AG08395 (cell line): ENCODE results near the gene PCDH15.

ENCODE experiments used
- DNase-seq: peaks from one replicate; pipeline ENCODE4 v3.0.0; 2012; ENCODE audit warnings: mixed read lengths, low spot score

Gene PCDH15

DNA sequence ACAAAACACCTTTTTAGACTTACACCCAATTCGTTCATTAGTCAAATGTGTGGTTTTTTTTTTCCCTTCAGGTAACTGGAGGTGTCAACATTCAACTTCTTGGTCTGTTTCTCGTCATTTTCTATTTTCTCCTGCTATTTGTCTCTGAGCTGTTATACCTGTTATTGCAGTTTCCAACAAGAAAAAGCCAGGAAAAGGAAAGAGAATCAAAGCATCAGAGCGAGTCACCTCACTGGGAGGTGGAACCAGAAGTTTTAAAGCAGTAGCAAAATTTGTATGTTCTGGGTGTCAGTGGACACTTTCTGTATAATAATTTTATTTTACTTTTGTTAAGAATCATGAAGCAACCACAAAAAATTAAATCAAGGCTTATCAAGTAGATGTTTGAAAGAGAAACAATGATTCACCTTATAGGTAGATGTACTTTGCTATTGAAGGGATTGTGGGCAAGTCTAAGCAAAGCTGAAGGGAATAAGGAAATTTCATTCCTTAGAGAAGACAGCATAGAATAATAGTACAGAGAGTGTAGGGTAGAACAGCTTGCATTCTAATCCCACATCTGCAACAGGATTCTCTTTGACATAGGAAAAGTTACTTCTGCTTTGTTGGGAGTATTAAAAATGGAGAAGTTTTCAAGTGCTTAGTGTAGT lies 675.8 kb downstream of the PCDH15 start:
- DNase-seq = no peak

DNA sequence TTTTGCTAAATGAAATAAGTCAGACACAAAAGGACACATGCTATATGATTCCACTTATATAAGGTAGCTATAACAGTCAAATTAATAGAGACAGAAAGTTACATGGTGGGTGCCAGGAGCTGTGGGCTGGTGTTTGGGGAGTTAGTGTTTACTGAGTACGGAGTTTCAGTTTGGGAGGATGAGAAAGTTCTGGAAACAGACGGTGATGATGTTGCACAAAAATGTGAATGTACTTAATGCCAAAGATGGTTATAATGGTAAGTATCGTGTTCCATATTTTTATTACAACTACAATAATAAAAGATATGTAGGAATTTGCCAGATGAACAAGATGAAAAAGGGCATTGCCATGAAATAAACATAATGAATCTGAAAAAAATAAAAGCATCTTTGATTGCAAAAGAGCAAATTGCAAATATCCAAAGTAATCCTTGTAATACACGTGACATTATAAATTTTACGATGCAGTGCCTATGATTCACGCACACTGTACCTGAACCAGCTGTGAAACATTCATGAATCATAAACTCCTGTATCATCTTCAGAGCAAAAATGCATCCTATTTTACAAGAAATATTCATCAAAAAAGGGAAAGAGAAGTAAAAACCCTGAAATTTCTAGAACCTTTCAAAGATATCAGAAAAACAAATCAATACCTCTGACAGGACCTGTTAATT lies 676.7 kb downstream of the PCDH15 start:
- DNase-seq = no peak

DNA sequence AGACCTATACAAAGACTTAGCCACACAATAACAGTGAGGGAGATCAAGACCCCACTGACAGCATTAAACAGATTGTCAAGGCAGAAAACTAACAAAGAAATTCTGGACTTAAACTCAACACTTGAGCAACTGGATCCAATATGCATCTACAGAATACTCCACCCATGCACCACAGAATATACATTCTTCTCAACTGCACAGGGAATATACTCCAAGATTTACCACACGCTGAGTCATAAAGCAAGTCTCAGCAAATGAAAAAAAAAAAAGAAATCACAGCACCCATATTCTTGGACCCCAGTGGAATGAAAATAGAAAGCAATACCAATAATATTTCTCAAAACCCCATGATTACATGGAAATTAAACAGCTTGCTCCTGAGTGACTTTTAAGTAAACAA lies 680.2 kb downstream of the PCDH15 start:
- DNase-seq = no peak

DNA sequence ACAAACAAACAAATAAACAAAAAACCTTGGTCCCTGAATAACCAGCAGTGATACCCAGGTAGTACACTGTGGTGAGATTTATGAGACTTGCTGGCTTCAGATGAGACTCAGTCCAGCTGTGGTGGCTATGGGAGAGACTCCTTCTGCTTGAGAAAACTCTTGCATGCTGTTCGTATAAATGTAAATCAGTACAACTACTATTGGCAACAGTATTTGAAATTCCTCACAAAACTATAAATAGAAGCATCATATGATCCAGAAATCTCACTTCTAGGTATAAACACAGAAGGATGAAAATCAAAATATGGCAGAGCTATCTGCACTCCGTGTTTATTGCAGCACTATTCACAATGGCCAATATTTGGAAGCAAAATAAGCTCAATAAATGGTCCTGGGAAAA lies 692.1 kb downstream of the PCDH15 start:
- DNase-seq = no peak

DNA sequence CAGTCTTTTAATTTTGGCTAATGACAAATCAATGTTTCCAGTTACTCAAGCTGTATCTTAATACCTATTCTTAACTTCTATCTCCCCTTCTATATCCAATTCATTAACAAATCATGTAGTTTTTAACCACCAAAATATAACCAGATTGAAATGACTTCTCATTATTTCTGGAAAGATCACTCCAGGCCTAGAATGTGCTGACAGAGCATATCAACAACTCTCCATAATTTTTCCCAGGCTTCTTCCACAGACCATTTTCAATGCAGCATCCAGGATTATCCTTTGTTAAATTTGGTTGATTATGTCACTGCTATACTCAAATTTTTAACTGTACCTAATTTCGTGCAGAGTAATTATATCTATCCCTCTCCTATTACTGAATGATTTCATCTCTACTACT lies 704.1 kb downstream of the PCDH15 start:
- DNase-seq = no peak

DNA sequence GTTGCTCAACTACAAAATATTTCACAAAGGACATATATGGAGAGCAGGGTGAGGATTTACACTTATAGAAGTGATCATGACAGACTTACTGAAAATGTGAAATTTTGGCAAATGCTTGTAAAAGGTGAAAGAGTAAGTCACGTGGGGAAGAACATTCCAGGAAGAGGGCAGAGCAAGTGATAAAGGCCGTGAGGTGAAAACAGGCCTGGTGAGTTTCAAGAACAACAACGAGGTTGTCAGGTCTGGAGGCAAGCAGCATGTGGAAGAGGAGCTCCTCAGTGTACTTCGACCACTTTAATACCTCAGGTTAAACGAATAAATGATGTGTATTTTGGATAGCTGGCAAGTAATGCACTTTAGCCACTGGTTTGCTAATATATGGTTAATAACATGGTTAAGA lies 706.7 kb downstream of the PCDH15 start:
- no peak for DNase-seq

DNA sequence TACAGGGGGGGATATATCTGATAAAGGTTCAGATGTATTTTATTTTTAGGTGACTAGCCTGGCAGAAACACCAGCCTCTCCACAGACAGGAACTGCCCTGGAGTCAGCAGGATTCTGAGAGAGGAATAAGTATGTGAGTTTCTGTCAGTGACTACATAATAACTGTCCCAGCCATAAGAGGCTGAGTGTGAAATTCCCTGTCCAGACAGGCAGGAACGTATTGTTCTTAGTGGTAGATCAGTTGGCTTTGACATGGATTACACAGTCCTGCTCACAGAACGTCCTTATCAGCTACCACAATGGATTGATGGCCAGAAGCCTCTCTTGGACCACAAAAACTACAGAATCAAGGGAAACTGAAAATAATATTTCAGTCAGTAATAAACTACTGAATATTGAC lies 709.8 kb downstream of the PCDH15 start:
- DNase-seq = no peak

DNA sequence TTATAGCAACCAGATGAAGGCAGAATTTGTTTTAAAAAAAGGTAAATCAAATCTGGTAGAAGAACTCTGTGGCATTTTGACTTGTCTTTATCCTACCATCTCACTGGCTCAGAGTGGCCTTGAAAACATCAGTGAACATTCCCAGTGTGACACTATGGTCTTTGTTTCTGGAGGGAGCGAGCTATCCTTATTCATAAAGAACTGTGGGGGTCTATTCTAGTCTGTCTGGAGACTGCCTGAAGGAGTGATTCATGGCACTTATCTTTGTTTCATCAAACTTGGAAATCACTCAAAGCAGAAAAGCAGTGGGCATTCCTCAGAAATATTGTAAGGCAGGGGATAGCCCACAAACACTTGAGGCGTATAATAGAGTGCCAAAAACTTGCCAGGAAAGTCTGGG lies 719.1 kb downstream of the PCDH15 start:
- DNase-seq = no peak

DNA sequence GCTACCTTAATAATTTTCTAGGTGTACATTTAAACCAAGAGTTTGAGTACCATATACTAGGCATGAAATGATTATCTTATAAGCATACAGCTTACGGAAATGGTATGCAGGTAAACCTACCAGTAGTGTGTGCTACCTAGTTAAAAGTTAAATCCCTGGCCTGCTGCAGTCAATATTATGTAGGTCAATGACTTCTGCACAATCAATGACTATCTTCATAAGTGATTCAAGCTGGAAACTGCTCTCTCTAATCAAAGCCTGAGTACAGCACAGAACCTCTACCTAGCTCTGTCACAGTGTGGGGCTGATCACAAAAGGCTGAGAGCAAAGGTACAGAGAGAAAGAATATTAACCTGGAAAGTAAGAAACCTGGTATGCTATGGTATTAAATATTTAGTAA lies 733.7 kb downstream of the PCDH15 start:
- no peak for DNase-seq

DNA sequence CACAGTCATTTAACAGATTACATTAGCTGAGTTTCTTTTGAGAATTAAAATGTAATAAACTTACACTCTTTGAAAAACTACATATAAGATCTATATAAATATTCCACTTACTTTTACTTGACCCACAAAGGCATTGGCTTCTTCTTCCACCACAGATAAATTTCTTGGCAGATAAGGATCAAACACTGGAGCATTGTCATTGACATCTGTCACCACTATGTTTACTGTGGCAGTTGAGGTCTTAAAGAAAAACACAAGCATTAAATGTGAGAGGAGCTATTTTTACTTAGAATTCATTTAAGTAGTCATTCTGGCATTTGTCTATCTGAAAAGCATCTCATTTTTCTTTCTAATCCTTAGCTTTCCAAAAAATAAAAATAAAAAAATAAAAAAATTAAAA lies 734.4 kb downstream of the PCDH15 start:
- no peak for DNase-seq

DNA sequence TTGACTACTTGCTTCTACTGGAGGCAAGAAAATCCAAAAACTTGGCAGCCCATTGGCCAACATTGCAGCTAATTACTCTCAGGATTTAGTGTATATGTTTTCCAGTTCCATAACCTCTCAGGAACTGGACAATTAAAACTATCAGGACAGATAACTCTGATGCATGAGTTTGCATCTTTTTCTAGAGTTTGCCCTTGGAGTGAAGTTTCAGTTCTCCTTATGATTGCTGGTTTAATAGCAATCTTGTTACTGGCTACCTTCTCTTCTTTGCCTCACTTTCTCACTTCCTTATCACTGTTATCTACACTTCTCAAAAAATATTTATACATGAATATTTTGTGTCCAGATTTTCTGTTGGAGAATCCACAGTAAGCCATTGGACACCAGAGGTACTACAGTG lies 735.9 kb downstream of the PCDH15 start:
- no peak for DNase-seq

DNA sequence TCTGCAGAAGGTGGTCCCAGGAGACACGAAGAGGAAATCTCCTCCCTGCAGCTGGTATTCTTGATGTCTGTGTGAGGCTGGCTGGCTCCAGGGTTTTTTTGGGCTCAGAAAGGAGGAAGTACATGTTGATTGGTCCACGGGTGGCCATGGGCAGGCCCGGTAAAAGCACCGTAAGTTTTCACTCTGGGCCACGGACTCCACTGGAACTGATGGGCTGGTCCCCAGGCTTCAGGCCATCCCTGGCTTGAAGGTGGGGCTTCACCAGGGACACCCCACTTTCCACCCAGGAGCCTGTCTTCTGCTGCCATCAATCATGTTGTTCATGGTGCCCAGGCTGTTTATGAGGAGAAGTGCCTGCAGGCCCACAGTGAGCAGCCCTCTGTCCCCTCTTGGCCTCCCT lies 736.8 kb downstream of the PCDH15 start:
- no peak for DNase-seq

DNA sequence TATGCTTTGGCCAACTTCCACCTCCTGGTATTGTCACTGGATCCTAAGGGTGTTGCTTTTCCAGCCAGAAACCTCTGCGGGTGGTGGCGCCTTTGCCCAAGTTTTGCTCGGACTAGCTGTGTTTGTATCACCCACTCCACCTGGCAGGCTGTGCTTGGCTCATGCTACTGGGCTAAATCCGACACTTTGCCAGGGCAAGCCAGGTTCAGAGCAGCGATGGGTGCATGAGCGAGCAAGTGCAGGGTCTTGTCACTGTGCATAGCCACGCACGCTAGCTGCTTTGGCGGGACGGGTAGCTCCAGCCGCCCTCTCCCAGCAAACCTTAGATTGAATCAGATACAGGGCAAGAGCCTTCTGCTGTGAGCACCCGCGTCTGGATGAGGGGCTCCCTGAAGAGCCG lies 737.5 kb downstream of the PCDH15 start:
- no peak for DNase-seq

DNA sequence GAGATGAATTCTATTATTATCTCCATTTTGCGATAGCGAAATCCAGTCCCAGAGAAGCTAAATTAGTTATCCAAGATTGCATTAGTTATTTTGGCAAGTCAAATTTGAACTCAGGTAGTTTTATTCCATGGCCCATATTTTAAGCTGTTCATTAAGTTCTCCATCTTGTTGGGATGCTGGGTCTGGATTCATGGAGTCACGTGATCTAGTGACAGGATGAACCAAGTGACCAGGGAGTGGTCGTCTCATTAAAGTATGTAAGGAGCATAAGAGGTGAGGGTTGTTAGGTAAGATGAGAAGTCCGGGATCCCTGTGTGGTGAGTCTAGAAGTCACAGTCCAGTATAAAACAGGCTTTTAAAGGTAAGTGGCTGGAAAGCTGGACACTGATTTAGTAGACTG lies 740.5 kb downstream of the PCDH15 start:
- no peak for DNase-seq

DNA sequence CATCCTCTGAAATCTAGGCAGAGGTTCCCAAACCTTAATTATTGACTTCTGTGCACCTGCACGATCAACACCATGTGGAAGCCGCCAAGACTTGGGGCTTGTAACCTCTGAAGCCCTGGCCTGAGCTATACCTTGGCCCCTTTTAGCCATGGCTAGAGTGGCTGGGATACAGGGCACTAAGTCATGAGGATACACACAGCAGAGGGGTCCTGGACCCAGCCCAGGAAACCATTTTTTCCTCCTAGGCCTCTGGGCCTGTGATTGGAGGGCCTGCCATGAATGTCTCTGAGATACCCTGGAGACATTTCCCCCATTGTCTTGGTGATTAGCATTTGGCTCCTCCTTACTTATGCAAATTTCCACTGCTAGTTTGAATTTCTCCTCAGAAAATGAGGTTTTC lies 743.7 kb downstream of the PCDH15 start:
- no peak for DNase-seq

DNA sequence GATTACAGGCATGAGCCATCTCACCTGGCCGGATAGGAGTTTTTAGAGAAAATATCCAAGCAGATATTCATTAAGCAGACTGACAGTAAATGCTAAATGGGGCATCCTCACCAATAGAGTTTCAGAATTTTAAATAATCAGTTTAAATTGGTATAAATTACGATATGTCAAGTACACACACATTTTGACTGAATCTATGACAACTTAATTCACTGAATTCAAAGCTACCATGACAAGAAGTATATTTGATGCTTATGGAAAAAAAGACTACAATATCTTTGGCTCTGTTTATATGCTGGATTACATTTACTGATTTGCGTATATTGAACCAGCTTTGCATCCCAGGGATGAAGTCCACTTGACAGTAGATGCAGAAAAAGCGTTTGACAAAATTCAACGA lies 774.7 kb downstream of the PCDH15 start:
- DNase-seq = no peak

DNA sequence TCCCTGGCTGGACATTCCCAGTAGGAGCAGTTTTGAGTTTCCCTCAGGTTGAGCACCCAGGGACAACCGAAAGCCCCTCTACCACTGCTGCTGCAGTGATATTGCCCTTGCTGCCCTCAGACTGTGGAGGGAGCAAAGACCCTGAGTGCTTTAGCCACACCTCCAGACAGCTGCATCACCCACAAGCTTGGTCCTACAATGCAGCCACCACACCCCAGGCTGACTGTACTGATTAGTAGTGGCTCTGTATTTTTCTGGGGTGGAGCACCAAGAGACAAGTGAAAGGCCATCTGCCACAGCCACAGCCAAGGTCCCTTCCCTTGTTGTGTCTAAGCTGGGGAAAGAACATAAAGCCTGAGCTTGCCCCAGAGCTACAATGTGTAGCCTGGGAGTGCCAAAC lies 789.9 kb downstream of the PCDH15 start:
- DNase-seq = no peak

DNA sequence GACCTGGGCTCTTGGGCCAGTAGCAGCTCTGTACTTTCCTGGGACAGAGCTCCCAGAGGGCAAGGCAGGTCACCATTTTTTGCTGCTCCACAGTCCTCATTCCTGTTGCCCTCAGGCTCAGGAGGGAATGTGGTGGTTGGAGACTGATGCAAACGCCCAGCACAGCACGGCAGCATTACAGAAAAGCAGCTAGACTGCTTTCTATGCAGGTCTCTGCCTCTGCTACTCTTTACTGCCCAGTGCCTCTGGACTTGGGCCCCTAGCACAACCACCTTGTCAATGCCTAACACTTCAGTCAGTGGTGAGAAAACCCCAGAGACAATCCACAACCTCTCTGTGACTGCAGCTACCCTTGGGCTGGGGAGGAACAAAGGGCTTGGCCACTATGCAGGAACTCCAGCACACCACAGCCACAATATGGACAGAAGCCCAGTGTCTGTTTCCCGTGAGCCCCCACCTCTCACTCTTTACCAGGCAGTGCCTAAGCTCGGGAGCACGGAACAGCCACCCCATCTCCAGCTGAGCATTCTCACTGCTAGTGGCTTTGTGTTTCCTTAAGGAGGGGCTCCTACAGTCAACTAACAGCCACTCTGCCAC lies 790.6 kb downstream of the PCDH15 start:
- DNase-seq = no peak

DNA sequence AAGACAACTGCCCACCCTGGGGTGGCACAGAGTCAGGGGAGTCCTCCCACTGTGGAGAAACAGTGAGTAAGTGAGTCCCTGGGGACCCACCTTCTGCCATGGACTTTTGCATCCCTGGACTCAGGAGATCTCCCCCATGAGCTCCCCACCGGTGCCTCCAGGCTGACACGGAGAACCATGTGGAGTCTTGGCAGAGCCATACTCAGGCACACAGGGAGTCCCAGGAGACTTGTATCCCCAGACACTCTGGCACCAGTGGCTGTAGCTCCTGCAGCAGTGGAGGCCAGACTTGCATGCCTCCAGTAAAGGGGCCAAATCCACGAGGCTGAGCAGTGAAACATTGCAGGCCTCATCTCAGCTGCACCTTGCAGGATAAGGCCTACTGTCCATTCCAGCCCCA lies 791.4 kb downstream of the PCDH15 start:
- no peak for DNase-seq

DNA sequence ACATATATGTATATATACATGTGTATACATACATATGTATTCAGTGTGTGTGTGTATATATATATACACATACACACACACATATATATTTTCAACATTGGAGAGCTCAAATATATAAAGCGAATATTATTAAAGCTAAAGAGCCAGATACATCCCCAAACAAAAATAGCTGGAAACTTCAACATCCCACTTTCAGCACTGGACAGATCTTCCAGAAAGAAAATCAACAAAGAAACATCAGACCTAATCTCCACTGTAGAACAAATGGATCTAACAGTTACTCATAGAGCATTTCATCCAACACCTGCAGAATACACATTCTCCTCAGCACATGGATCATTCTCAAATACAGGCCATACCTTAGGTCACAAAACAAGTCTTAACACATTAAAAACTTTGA lies 799.0 kb downstream of the PCDH15 start:
- no peak for DNase-seq

DNA sequence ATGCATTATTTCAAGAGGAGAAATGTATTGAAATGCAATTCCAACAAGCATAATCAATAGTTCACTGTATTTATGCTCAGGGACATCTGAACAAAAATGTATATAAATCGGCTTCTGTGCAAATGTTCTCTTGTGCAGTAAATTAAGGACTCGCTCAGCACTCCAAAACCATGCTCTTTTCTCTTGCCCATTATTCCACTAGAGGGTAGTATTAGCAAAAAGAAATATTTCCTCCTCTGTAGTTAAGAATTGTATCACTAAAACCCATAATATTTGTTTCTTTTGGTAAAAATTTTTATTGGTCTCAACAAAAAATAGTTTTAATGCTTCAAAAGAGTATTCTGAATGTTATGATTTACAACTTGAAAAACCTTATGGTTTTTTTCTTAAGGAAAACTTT lies 803.1 kb downstream of the PCDH15 start:
- no peak for DNase-seq

DNA sequence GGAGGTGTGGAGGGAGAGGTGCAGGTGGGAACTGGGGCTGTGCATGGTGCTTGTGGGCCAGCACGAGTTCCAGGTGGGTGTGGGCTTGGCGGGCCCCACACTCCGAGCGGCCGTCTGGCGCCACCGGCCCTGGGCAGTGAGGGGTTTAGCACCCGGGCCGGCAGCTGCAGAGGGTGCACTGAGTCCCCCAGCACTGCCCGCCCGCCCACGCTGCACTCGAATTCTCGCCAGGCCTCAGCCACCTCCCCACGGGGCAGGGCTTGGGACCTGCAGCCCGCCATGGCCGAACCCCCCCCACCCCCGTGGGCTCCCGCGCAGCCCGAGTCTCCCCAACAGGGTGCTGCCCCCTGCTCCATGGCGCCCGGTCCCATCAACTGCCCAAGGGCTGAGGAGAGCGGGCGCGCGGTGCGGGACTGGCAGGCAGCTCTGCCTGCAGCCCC lies 810.2 kb downstream of the PCDH15 start:
- DNase-seq = no peak

DNA sequence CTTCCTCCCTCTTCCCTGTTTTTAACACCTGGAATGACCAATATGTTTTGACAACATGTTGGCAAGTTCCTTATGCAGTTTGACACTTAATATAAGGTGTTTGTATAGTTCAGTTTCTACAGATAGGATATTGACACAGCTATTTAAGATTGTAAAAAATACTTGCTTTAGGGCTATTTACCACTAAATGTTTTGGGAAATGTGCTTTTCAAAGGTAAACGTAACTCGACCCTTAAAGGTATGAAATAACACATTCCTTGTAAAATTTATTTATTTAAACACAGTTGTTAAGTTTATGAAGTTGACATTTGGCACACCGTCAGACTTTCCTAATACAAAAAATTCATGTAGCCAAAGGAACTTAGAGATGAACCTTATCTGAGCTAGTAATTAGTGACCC lies 817.6 kb downstream of the PCDH15 start:
- DNase-seq = no peak

DNA sequence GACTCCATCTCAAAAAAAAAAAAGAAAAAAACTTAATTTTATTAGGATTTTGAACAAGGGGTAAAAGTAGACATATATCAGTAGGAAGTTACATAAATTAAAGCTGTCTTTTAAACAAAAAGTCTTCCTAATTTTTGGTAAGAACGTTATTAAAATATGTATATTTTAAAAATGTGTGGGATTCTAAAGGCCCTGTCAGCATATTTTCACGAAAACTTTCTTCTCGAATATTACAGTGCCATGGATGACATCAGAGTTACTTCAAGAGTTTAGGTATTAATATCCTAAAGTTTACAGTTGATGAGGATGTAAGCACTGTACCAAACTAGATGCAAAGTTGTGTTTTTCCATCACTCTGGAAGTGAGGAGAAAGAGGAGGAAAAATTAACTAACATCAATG lies 820.8 kb downstream of the PCDH15 start:
- DNase-seq = no peak
